B cell (primary cell): Measurements from ENCODE around the gene TESMIN.

Experiments used
- EZH2 ChIP-seq: IDR thresholded peaks from 2 replicates; pipeline ENCODE4 v1.6.1; 2012; ENCODE audit warnings: borderline replicate concordance, low read depth, mild to moderate bottlenecking, moderate library complexity, low read length; ENCODE audit not compliant: insufficient read depth, poor library complexity, severe bottlenecking
- TF ChIP-seq, protein P1 (sequence below): fragments of 200-600 bp; IDR thresholded peaks from one replicate; pipeline ENCODE4 v1.8.0; 2022; ENCODE audit warnings: antibody characterized with exemption, mild to moderate bottlenecking

DNA sequence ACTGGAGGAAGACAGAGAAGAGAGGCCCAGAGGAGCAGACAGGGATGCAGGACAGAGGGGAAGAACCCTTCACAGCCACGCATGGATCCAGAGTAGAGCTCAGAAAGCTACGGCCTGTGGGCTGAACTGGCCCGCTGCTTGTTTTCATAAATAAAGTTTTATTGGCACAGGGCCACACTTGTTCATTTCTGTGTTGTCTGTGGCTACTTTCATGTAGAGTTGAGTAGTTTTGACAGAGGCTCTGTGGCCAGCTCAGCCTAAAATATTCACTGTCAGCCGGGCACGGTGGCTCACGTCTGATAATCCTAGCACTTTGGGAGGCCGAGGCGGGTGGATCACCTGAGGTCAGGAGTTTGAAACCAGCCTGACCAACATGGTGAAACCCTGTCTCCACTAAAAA is 93.2 kb downstream of the TESMIN start:
- TF ChIP-seq, protein P1, sequence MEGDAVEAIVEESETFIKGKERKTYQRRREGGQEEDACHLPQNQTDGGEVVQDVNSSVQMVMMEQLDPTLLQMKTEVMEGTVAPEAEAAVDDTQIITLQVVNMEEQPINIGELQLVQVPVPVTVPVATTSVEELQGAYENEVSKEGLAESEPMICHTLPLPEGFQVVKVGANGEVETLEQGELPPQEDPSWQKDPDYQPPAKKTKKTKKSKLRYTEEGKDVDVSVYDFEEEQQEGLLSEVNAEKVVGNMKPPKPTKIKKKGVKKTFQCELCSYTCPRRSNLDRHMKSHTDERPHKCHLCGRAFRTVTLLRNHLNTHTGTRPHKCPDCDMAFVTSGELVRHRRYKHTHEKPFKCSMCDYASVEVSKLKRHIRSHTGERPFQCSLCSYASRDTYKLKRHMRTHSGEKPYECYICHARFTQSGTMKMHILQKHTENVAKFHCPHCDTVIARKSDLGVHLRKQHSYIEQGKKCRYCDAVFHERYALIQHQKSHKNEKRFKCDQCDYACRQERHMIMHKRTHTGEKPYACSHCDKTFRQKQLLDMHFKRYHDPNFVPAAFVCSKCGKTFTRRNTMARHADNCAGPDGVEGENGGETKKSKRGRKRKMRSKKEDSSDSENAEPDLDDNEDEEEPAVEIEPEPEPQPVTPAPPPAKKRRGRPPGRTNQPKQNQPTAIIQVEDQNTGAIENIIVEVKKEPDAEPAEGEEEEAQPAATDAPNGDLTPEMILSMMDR, result no peak
- TF ChIP-seq EZH2, result no peak
